HepG2 (cell line): ENCODE measurements around the gene UBL7. TPM values are rescaled to one million over a fixed set of nuclear protein-coding genes. Genes with fewer than 3 reads are reported as not detected.

Experiments
- CENPX ChIP-seq: sonication (generic); formaldehyde crosslinking; IDR thresholded peaks from 2 replicates; pipeline ENCODE4 v1.9.0; 2021; ENCODE audit warnings: mild to moderate bottlenecking, missing genetic modification reagents, moderate library complexity
- EHMT2 ChIP-seq: fragments of 200-600 bp; sonication (generic); IDR thresholded peaks from 2 replicates; pipeline ENCODE4 v1.7.0; 2017; ENCODE audit warnings: antibody characterized with exemption, low read depth, low read length, borderline replicate concordance
- HNRNPK ChIP-seq: fragments of 200-400 bp; formaldehyde crosslinking; IDR thresholded peaks from 2 replicates; pipeline ENCODE4 v1.6.1; 2018; ENCODE audit warnings: low read length, low read depth, moderate library complexity, mild to moderate bottlenecking; ENCODE audit not compliant: poor library complexity, severe bottlenecking
- KMT2A ChIP-seq: sonication (generic); formaldehyde crosslinking; IDR thresholded peaks from 2 replicates; pipeline ENCODE4 v1.4.0; 2020; ENCODE audit warnings: missing genetic modification reagents
- LBX2 ChIP-seq: sonication (generic); formaldehyde crosslinking; IDR thresholded peaks from 2 replicates; pipeline ENCODE4 v1.5.0; 2020; ENCODE audit warnings: missing genetic modification reagents, mild to moderate bottlenecking, borderline replicate concordance
- MED13 ChIP-seq: sonication (generic); formaldehyde crosslinking; IDR thresholded peaks from 2 replicates; pipeline ENCODE4 v1.5.0; 2020; ENCODE audit warnings: missing genetic modification reagents
- MTA1 ChIP-seq: sonication (generic); formaldehyde crosslinking; IDR thresholded peaks from 2 replicates; pipeline ENCODE4 v1.4.0; 2020; ENCODE audit warnings: missing genetic modification reagents, mild to moderate bottlenecking, borderline replicate concordance
- MTA3 ChIP-seq: sonication (generic); formaldehyde crosslinking; IDR thresholded peaks from 2 replicates; pipeline ENCODE4 v1.4.0; 2020; ENCODE audit warnings: missing genetic modification reagents
- NFE2L2 ChIP-seq: fragments of 150-350 bp; IDR thresholded peaks from 2 replicates; pipeline ENCODE4 v1.6.1; 2014; ENCODE audit warnings: low read length
- PLRG1 ChIP-seq: fragments of 450-650 bp; conservative IDR thresholded peaks from 2 replicates; pipeline ENCODE4 v1.6.1; 2016
- REL ChIP-seq: sonication (generic); formaldehyde crosslinking; conservative IDR thresholded peaks from 2 replicates; pipeline ENCODE4 v1.8.0; 2022; ENCODE audit warnings: mild to moderate bottlenecking, missing genetic modification reagents, moderate library complexity
- STAT6 ChIP-seq: sonication (generic); formaldehyde crosslinking; IDR thresholded peaks from 2 replicates; pipeline ENCODE4 v1.4.0; 2020; ENCODE audit warnings: missing genetic modification reagents, mild to moderate bottlenecking, borderline replicate concordance
- THYN1 ChIP-seq: sonication (generic); formaldehyde crosslinking; IDR thresholded peaks from 2 replicates; pipeline ENCODE4 v1.8.1; 2023; ENCODE audit warnings: low read depth, mild to moderate bottlenecking, moderate library complexity, missing genetic modification reagents, borderline replicate concordance
- ZFP1 ChIP-seq: IDR thresholded peaks from 2 replicates; pipeline ENCODE4 v1.6.1; 2016
- ZNF124 ChIP-seq: sonication (generic); formaldehyde crosslinking; IDR thresholded peaks from 2 replicates; pipeline ENCODE4 v1.4.0; 2020; ENCODE audit warnings: missing genetic modification reagents
- ZNF17 ChIP-seq: sonication (generic); formaldehyde crosslinking; IDR thresholded peaks from 2 replicates; pipeline ENCODE4 v1.5.0; 2020; ENCODE audit warnings: mild to moderate bottlenecking, missing genetic modification reagents
- ZNF260 ChIP-seq: sonication (generic); formaldehyde crosslinking; IDR thresholded peaks from 2 replicates; pipeline ENCODE4 v1.4.0; 2020; ENCODE audit warnings: missing genetic modification reagents, low read depth, mild to moderate bottlenecking, borderline replicate concordance
- ZNF296 ChIP-seq: sonication (generic); formaldehyde crosslinking; conservative IDR thresholded peaks from 2 replicates; pipeline ENCODE4 v1.5.0; 2020; ENCODE audit warnings: mild to moderate bottlenecking, missing genetic modification reagents
- ZNF350 ChIP-seq: sonication (generic); formaldehyde crosslinking; IDR thresholded peaks from 2 replicates; pipeline ENCODE4 v1.4.0; 2020; ENCODE audit warnings: mild to moderate bottlenecking, low read depth, missing genetic modification reagents, borderline replicate concordance
- ZNF7 ChIP-seq: IDR thresholded peaks from 2 replicates; pipeline ENCODE4 v1.6.1; 2016; ENCODE audit warnings: missing biosample characterization, missing genetic modification reagents
- ZNF788 ChIP-seq: sonication (generic); formaldehyde crosslinking; IDR thresholded peaks from 2 replicates; pipeline ENCODE4 v1.5.0; 2020; ENCODE audit warnings: mild to moderate bottlenecking, missing genetic modification reagents, borderline replicate concordance
- ZNF878 ChIP-seq: sonication (generic); formaldehyde crosslinking; IDR thresholded peaks from 2 replicates; pipeline ENCODE4 v1.8.1; 2023; ENCODE audit warnings: mild to moderate bottlenecking, missing genetic modification reagents, moderate library complexity
- polyA plus RNA-seq, 8 experiments: library from polyadenylated mRNA; depleted of rRNA in 3 of 8; stranded (reverse) in 7 of 8; unstranded in 1 of 8; fragments of >200 nt; fragmentation: Illumina TruSeq in 4 of 8; extraction: Trizol in 4 of 8; gene quantifications; 2 replicates each; pipeline versions ENCODE4 v1.2.1 to v1.2.3, GENCODE V29; 2011 to 2016; ENCODE audit warnings: low read depth in 4 of 8, missing spikeins in 1 of 8, mixed read lengths in 1 of 8; ENCODE audit not compliant: insufficient read depth in 1 of 8
- total RNA-seq, 5 experiments: library from RNA; depleted of rRNA; stranded (reverse); fragments of >200 nt; fragmentation: Illumina TruSeq; extraction: Trizol; gene quantifications; 2 replicates each; pipeline ENCODE4 v1.2.3, GENCODE V29; 2016; ENCODE audit warnings: low read depth in 1 of 5
- TF ChIP-seq, protein P1 (sequence below): sonication (generic); formaldehyde crosslinking; IDR thresholded peaks from 2 replicates; pipeline ENCODE4 v1.5.0; 2020; ENCODE audit warnings: mild to moderate bottlenecking, missing genetic modification reagents, moderate library complexity
- TF ChIP-seq, protein P2 (sequence below): IDR thresholded peaks from 2 replicates; pipeline ENCODE4 v1.6.1; 2012; ENCODE audit warnings: inconsistent platforms
- TF ChIP-seq, protein P3 (sequence below): sonication (generic); formaldehyde crosslinking; IDR thresholded peaks from 2 replicates; pipeline ENCODE4 v1.8.1; 2023; ENCODE audit warnings: mild to moderate bottlenecking, missing genetic modification reagents

UBL7 gene
- total and polyA plus RNA-seq, 2 of the 13 experiments (the other 11 are each of a cell fraction or from before 2014, with no cell fraction given): 55.0 to 63.5 TPM

DNA sequence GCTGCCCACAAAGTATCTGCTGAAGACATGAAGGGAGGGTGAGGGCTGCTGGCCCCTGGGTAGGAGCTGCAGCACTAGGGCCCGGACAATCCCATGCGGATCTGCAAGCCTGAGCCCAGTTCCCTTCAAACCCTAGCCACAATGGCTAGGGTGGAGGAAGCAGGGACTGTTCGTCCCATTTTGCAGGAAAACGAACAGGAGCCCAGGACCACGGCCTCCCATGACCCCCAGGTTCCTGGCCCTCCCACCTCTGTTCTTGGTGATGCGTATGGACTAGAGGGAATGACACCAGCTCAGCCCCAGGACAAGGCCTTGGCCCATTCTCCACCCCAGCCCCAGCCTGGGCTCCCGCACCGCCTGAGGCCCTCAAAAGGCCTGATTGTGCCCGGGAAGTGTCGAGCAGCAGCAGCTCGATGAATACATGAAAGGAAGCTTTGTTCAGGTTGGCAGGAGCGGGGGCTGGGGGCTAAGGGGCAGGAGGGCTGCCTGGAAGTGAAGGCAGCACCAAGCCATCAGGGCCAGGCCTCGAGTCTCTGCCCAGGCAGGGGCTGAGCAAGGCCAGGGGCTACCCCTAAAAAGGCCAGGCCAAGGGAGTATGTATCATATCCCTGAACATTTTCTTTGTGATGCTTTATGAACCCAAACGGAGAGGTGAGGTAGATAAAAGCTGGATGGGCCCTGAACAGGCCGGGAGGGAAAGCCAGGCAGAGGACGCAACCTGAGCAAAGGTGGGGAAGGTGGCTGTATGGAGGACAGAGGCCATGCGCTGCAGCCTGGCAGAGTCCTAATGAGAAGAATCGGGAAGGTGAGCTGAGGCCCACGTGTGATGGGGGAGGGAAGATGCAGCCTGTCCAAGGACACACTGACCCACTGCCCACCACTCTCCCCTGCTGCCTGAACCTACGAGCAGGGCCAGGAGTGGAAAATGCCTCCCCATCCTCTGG lies 39.4 kb downstream of the UBL7 start (continued):
- TF ChIP-seq, protein P1, sequence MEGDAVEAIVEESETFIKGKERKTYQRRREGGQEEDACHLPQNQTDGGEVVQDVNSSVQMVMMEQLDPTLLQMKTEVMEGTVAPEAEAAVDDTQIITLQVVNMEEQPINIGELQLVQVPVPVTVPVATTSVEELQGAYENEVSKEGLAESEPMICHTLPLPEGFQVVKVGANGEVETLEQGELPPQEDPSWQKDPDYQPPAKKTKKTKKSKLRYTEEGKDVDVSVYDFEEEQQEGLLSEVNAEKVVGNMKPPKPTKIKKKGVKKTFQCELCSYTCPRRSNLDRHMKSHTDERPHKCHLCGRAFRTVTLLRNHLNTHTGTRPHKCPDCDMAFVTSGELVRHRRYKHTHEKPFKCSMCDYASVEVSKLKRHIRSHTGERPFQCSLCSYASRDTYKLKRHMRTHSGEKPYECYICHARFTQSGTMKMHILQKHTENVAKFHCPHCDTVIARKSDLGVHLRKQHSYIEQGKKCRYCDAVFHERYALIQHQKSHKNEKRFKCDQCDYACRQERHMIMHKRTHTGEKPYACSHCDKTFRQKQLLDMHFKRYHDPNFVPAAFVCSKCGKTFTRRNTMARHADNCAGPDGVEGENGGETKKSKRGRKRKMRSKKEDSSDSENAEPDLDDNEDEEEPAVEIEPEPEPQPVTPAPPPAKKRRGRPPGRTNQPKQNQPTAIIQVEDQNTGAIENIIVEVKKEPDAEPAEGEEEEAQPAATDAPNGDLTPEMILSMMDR: no peak
- TF ChIP-seq MTA3 (CRISPR knock-in tag): no peak
- no peak for TF ChIP-seq NFE2L2
- TF ChIP-seq REL (CRISPR knock-in tag): no peak
- TF ChIP-seq HNRNPK: no peak
- TF ChIP-seq, protein P2, sequence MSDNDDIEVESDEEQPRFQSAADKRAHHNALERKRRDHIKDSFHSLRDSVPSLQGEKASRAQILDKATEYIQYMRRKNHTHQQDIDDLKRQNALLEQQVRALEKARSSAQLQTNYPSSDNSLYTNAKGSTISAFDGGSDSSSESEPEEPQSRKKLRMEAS: no peak; the same call in 1 of the 2 replicates
- TF ChIP-seq MTA1: no peak
- no peak for TF ChIP-seq ZNF7
- TF ChIP-seq ZNF296 (CRISPR knock-in tag): no peak
- no peak for TF ChIP-seq PLRG1
- TF ChIP-seq, protein P3, sequence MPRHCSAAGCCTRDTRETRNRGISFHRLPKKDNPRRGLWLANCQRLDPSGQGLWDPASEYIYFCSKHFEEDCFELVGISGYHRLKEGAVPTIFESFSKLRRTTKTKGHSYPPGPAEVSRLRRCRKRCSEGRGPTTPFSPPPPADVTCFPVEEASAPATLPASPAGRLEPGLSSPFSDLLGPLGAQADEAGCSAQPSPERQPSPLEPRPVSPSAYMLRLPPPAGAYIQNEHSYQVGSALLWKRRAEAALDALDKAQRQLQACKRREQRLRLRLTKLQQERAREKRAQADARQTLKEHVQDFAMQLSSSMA (CRISPR knock-in tag): no peak
- TF ChIP-seq THYN1: no peak
- TF ChIP-seq ZNF350 (CRISPR knock-in tag): no peak
- TF ChIP-seq ZNF878 (CRISPR knock-in tag): no peak
- TF ChIP-seq MED13 (CRISPR knock-in tag): 0 out of 2 replicates have a peak, but pooled peaks have one; percentile 65
- no peak for TF ChIP-seq STAT6 (CRISPR knock-in tag)
- TF ChIP-seq ZNF17 (CRISPR knock-in tag): no peak
- no peak for TF ChIP-seq CENPX (CRISPR knock-in tag)
- no peak for TF ChIP-seq ZNF260 (CRISPR knock-in tag)
- no peak for TF ChIP-seq EHMT2
- no peak for TF ChIP-seq ZNF124
- no peak; the same call in 1 of the 2 replicates for TF ChIP-seq ZNF788 (CRISPR knock-in tag)
- no peak for TF ChIP-seq KMT2A
- TF ChIP-seq ZFP1 (CRISPR knock-in tag): no peak
- no peak for TF ChIP-seq LBX2 (CRISPR knock-in tag)
